HepG2 (cell line): Measurements from ENCODE around the gene SNF8. TPM values are rescaled to one million over a fixed set of nuclear protein-coding genes. Genes with fewer than 3 reads are reported as not detected.

Experiments
- MBNL3 ChIP-seq: fragments of 250-450 bp; sonication (Bioruptor Pico); conservative IDR thresholded peaks from 2 replicates; pipeline ENCODE4 v1.8.0; 2022; ENCODE audit warnings: mild to moderate bottlenecking, inconsistent platforms
- RFX1 ChIP-seq: fragments of 450-650 bp; IDR thresholded peaks from 2 replicates; pipeline ENCODE4 v1.6.1; 2017
- RNF2 ChIP-seq: fragments of 450-650 bp; conservative IDR thresholded peaks from 2 replicates; pipeline ENCODE4 v1.6.1; 2016; ENCODE audit warnings: low read depth
- TCF7L2 ChIP-seq: IDR thresholded peaks from 2 replicates; pipeline ENCODE4 v1.6.1; 2011; ENCODE audit warnings: mild to moderate bottlenecking, low read depth, low read length, moderate library complexity
- ZMYM2 ChIP-seq: sonication (generic); formaldehyde crosslinking; IDR thresholded peaks from 2 replicates; pipeline ENCODE4 v1.8.0; 2022; ENCODE audit warnings: mild to moderate bottlenecking, missing genetic modification reagents
- ZNF44 ChIP-seq: sonication (generic); formaldehyde crosslinking; IDR thresholded peaks from 2 replicates; pipeline ENCODE4 v1.5.1; 2020; ENCODE audit warnings: mild to moderate bottlenecking, missing genetic modification reagents
- ZNF543 ChIP-seq: sonication (generic); formaldehyde crosslinking; IDR thresholded peaks from 2 replicates; pipeline ENCODE4 v1.4.0; 2020; ENCODE audit warnings: mild to moderate bottlenecking, missing genetic modification reagents
- ZNF569 ChIP-seq: sonication (generic); formaldehyde crosslinking; IDR thresholded peaks from 2 replicates; pipeline ENCODE4 v1.5.0; 2020; ENCODE audit warnings: mild to moderate bottlenecking, missing genetic modification reagents, moderate library complexity, borderline replicate concordance
- polyA plus RNA-seq, 8 experiments: library from polyadenylated mRNA; depleted of rRNA in 3 of 8; stranded (reverse) in 7 of 8; unstranded in 1 of 8; fragments of >200 nt; fragmentation: Illumina TruSeq in 4 of 8; extraction: Trizol in 4 of 8; gene quantifications; 2 replicates each; pipeline versions ENCODE4 v1.2.1 to v1.2.3, GENCODE V29; 2011 to 2016; ENCODE audit warnings: low read depth in 4 of 8, missing spikeins in 1 of 8, mixed read lengths in 1 of 8; ENCODE audit not compliant: insufficient read depth in 1 of 8
- total RNA-seq, 5 experiments: library from RNA; depleted of rRNA; stranded (reverse); fragments of >200 nt; fragmentation: Illumina TruSeq; extraction: Trizol; gene quantifications; 2 replicates each; pipeline ENCODE4 v1.2.3, GENCODE V29; 2016; ENCODE audit warnings: low read depth in 1 of 5
- TF ChIP-seq, protein P1 (sequence below): sonication (generic); formaldehyde crosslinking; IDR thresholded peaks from 2 replicates; pipeline ENCODE4 v1.4.0; 2020; ENCODE audit warnings: mild to moderate bottlenecking, missing genetic modification reagents
- TF ChIP-seq, protein P2 (sequence below): sonication (generic); formaldehyde crosslinking; IDR thresholded peaks from 2 replicates; pipeline ENCODE4 v1.5.1; 2020; ENCODE audit warnings: missing genetic modification reagents, mild to moderate bottlenecking, borderline replicate concordance
- TF ChIP-seq, protein P3 (sequence below): sonication (generic); formaldehyde crosslinking; IDR thresholded peaks from 2 replicates; pipeline ENCODE4 v1.4.0; 2020; ENCODE audit warnings: mild to moderate bottlenecking, missing genetic modification reagents
- TF ChIP-seq, protein P4 (sequence below): sonication (generic); formaldehyde crosslinking; IDR thresholded peaks from 2 replicates; pipeline ENCODE4 v1.4.0; 2020; ENCODE audit warnings: missing genetic modification reagents

Gene SNF8
- total and polyA plus RNA-seq, 2 of the 13 experiments (the other 11 are each of a cell fraction or from before 2014, with no cell fraction given): 114 to 153 TPM

DNA sequence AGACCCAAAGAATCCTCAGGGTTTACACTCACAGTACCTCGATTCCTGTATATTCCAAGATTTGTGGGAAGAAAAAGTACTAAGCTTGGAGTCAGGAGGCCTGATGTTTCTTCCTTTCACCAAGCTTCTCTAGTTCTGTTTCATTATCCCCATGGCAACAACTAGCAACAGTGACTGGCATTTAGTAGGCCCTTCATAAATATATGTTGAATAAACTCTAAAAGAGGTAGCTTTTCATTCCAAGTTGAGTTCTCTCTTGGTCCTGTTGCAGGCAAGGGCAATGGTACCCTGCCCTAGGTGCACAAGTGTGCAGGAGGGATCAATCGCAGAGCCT lies 37.0 kb downstream of the SNF8 start (continued):
- TF ChIP-seq, protein P1, sequence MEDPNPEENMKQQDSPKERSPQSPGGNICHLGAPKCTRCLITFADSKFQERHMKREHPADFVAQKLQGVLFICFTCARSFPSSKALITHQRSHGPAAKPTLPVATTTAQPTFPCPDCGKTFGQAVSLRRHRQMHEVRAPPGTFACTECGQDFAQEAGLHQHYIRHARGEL (CRISPR knock-in tag): no peak
- TF ChIP-seq, protein P2, sequence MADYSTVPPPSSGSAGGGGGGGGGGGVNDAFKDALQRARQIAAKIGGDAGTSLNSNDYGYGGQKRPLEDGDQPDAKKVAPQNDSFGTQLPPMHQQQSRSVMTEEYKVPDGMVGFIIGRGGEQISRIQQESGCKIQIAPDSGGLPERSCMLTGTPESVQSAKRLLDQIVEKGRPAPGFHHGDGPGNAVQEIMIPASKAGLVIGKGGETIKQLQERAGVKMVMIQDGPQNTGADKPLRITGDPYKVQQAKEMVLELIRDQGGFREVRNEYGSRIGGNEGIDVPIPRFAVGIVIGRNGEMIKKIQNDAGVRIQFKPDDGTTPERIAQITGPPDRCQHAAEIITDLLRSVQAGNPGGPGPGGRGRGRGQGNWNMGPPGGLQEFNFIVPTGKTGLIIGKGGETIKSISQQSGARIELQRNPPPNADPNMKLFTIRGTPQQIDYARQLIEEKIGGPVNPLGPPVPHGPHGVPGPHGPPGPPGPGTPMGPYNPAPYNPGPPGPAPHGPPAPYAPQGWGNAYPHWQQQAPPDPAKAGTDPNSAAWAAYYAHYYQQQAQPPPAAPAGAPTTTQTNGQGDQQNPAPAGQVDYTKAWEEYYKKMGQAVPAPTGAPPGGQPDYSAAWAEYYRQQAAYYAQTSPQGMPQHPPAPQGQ (CRISPR knock-in tag): no peak
- TF ChIP-seq ZNF44 (CRISPR knock-in tag) (no peak), RFX1 (peak; percentile 75), ZMYM2 (CRISPR knock-in tag) (no peak), ZNF569 (CRISPR knock-in tag) (no peak), TCF7L2 (no peak), MBNL3 (CRISPR knock-in tag) (no peak), RNF2 (no peak), ZNF543 (CRISPR knock-in tag) (no peak)
- TF ChIP-seq, protein P3, sequence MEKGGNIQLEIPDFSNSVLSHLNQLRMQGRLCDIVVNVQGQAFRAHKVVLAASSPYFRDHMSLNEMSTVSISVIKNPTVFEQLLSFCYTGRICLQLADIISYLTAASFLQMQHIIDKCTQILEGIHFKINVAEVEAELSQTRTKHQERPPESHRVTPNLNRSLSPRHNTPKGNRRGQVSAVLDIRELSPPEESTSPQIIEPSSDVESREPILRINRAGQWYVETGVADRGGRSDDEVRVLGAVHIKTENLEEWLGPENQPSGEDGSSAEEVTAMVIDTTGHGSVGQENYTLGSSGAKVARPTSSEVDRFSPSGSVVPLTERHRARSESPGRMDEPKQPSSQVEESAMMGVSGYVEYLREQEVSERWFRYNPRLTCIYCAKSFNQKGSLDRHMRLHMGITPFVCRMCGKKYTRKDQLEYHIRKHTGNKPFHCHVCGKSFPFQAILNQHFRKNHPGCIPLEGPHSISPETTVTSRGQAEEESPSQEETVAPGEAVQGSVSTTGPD (CRISPR knock-in tag): no peak
- TF ChIP-seq, protein P4, sequence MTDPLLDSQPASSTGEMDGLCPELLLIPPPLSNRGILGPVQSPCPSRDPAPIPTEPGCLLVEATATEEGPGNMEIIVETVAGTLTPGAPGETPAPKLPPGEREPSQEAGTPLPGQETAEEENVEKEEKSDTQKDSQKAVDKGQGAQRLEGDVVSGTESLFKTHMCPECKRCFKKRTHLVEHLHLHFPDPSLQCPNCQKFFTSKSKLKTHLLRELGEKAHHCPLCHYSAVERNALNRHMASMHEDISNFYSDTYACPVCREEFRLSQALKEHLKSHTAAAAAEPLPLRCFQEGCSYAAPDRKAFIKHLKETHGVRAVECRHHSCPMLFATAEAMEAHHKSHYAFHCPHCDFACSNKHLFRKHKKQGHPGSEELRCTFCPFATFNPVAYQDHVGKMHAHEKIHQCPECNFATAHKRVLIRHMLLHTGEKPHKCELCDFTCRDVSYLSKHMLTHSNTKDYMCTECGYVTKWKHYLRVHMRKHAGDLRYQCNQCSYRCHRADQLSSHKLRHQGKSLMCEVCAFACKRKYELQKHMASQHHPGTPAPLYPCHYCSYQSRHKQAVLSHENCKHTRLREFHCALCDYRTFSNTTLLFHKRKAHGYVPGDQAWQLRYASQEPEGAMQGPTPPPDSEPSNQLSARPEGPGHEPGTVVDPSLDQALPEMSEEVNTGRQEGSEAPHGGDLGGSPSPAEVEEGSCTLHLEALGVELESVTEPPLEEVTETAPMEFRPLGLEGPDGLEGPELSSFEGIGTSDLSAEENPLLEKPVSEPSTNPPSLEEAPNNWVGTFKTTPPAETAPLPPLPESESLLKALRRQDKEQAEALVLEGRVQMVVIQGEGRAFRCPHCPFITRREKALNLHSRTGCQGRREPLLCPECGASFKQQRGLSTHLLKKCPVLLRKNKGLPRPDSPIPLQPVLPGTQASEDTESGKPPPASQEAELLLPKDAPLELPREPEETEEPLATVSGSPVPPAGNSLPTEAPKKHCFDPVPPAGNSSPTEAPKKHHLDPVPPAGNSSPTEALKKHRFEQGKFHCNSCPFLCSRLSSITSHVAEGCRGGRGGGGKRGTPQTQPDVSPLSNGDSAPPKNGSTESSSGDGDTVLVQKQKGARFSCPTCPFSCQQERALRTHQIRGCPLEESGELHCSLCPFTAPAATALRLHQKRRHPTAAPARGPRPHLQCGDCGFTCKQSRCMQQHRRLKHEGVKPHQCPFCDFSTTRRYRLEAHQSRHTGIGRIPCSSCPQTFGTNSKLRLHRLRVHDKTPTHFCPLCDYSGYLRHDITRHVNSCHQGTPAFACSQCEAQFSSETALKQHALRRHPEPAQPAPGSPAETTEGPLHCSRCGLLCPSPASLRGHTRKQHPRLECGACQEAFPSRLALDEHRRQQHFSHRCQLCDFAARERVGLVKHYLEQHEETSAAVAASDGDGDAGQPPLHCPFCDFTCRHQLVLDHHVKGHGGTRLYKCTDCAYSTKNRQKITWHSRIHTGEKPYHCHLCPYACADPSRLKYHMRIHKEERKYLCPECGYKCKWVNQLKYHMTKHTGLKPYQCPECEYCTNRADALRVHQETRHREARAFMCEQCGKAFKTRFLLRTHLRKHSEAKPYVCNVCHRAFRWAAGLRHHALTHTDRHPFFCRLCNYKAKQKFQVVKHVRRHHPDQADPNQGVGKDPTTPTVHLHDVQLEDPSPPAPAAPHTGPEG (CRISPR knock-in tag): no peak
- TF ChIP-seq, all 625 proteins: peak for 13
